Stimulated activated CD8-positive, alpha-beta memory T cell treated with anti-CD3 and anti-CD28 coated beads, Interleukin-12 subunit alpha, Interleukin-12 subunit beta, amount 100 ng/mL, for 24 hours (primary cell): ENCODE results near the gene OR6C65.

ENCODE experiments used
- DNase-seq: peaks from one replicate; pipeline ENCODE4 v3.0.0-alpha.2; 2020; ENCODE audit errors: extremely low read depth

Gene OR6C65

DNA sequence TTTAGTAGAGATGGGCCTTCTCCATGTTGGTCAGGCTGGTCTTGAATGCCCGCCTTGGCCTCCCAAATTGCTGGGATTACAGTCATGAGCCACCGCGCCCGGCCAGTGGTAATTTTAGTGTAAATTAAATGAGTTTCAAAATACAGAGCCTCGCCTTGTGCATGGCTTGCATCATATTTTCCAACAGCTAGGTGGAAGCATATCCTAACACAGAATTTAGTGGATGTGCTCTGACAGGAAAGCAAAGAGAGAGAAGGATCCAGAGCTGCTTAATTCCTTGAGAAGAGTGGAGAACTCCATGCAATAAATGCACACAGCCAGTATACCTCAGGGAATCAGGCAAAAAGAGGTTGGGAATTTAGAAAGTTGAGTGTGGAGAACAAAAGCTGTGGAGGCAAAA lies 46.0 kb downstream of the OR6C65 start:
- DNase-seq, result no peak

DNA sequence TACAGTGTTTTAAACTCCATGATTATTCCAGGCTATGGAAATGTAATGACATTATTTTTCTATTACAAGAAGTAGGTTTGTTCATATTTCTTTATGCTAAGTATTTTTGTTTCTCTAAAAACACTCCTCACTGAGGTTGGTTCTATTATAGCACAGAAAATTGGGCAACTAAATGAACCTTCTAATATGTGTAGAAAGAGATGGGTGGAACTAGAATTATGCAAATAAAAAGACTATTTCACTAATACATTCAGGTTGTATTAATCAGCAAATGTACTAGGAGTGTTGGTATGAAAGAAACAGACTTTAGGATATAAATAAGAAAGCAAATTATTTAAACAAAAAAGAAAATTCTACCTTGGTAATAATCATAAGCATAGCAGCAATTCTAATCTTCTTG lies 48.5 kb downstream of the OR6C65 start:
- no peak for DNase-seq
